H1 (cell line): ENCODE data around the gene BDP1. TPM values are rescaled to one million over a fixed set of nuclear protein-coding genes. Genes with fewer than 3 reads are reported as not detected.

Experiments used
- CTCF ChIA-PET: fragments of 300-600 bp; sonication (Branson Sonifier 250); formaldehyde crosslinking; loops from one replicate; lab custom pipeline; 2021; ENCODE audit not compliant: partially characterized antibody; lab: Charles Lee
- POLR2A ChIA-PET: fragments of 300-600 bp; sonication (Branson Sonifier 250); formaldehyde crosslinking; loops from one replicate; lab custom pipeline; 2021; ENCODE audit warnings: inconsistent platforms; ENCODE audit not compliant: partially characterized antibody; lab: Charles Lee
- DNase-seq, 2 experiments: peaks; one replicate each; pipeline versions ENCODE4 v3.0.0 to v3.0.0-alpha.2; 2010 to 2022; ENCODE audit warnings: low spot score in 2 of 2, low read depth in 1 of 2, mixed read lengths in 1 of 2
- FAIRE-seq: peaks from 2 replicates; lab custom pipeline; 2011; peaks lifted over from hg19 to GRCh38; lab: Jason Lieb, UNC
- H2AFZ ChIP-seq: 2 replicates; pipeline ENCODE4 v1.8.1; 2012; ENCODE audit warnings: low read length, inconsistent platforms
- H2AK5ac ChIP-seq: 2 replicates; pipeline ENCODE4 v1.6.1; 2013; ENCODE audit warnings: low read depth, low read length
- H2BK120ac ChIP-seq: replicated peaks from 2 replicates; pipeline ENCODE3; 2013; ENCODE audit warnings: low read depth, low read length, inconsistent platforms
- H2BK12ac ChIP-seq: 2 replicates; pipeline ENCODE4 v1.6.1; 2013; ENCODE audit warnings: low read depth, low read length
- H2BK15ac ChIP-seq: 2 replicates; pipeline ENCODE4 v1.6.1; 2013; ENCODE audit warnings: low read length
- H2BK20ac ChIP-seq: 2 replicates; pipeline ENCODE4 v1.6.1; 2013; ENCODE audit warnings: low read length
- H2BK5ac ChIP-seq: 2 replicates; pipeline ENCODE4 v1.6.1; 2013; ENCODE audit warnings: low read depth, low read length
- H3K14ac ChIP-seq: 2 replicates; pipeline ENCODE4 v1.6.1; 2013; ENCODE audit warnings: inconsistent platforms; ENCODE audit not compliant: insufficient read length
- H3K18ac ChIP-seq: 2 replicates; pipeline ENCODE4 v1.6.1; 2013; ENCODE audit warnings: low read length; ENCODE audit errors: extremely low read depth
- H3K23ac ChIP-seq: 2 replicates; pipeline ENCODE4 v1.6.1; 2013; ENCODE audit warnings: inconsistent platforms; ENCODE audit not compliant: insufficient read length
- H3K23me2 ChIP-seq: 2 replicates; pipeline ENCODE4 v1.6.1; 2013; ENCODE audit warnings: low read depth, low read length
- H3K27ac ChIP-seq: 2 replicates; pipeline ENCODE4 v1.6.1; 2011; ENCODE audit warnings: low read depth, low read length, inconsistent platforms
- H3K27me3 ChIP-seq, 4 experiments: replicated peaks in 1 of 4; 1 replicate in 1 of 4; 2 replicates in 3 of 4; pipeline versions ENCODE4 v1.6.1 to v1.8.1; 2011 to 2013; ENCODE audit warnings: low read length in 3 of 4, mild to moderate bottlenecking in 3 of 4, inconsistent platforms in 2 of 4, mixed read lengths in 2 of 4, moderate library complexity in 1 of 4; ENCODE audit not compliant: control insufficient read depth in 3 of 4, insufficient read depth in 3 of 4; ENCODE audit errors: extremely low read depth in 1 of 4
- H3K36me3 ChIP-seq, 4 experiments: 2 replicates each; pipeline versions ENCODE4 v1.6.1 to v1.8.1; 2011 to 2013; ENCODE audit warnings: mild to moderate bottlenecking in 4 of 4, low read length in 3 of 4, moderate library complexity in 2 of 4, control low read depth in 1 of 4, inconsistent platforms in 1 of 4; ENCODE audit not compliant: insufficient read depth in 4 of 4, control insufficient read depth in 2 of 4
- H3K4ac ChIP-seq: replicated peaks from 2 replicates; pipeline ENCODE3; 2013; ENCODE audit warnings: low read length, low read depth, mixed read lengths, inconsistent platforms; ENCODE audit not compliant: insufficient read length
- H3K4me1 ChIP-seq, 4 experiments: replicated peaks in 1 of 4; 1 replicate in 1 of 4; 2 replicates in 3 of 4; pipeline versions ENCODE4 v1.6.1 to v1.8.1; 2011 to 2013; ENCODE audit warnings: low read length in 3 of 4, inconsistent platforms in 2 of 4, mixed read lengths in 1 of 4; ENCODE audit not compliant: insufficient read depth in 4 of 4, control insufficient read depth in 3 of 4
- H3K4me2 ChIP-seq, 2 experiments: 2 replicates each; pipeline versions ENCODE4 v1.6.1 to v1.8.1; 2011 to 2013; ENCODE audit warnings: low read depth in 2 of 2, low read length in 2 of 2, control low read depth in 1 of 2, inconsistent platforms in 1 of 2, mild to moderate bottlenecking in 1 of 2; ENCODE audit not compliant: insufficient read depth in 1 of 2
- H3K4me3 ChIP-seq, 4 experiments: fragments of 200-600, 300-600 bp in 1 of 4; sonication (generic), shearing (Covaris generic), sonication (Bioruptor Twin) in 1 of 4; 2 replicates each; pipeline versions ENCODE4 v1.5.1 to v1.8.1; 2011 to 2016; ENCODE audit warnings: low read length in 4 of 4, low read depth in 3 of 4, control low read depth in 2 of 4, inconsistent platforms in 2 of 4, mild to moderate bottlenecking in 2 of 4, mixed read lengths in 1 of 4, moderate library complexity in 1 of 4; ENCODE audit not compliant: insufficient read depth in 2 of 4; ENCODE audit errors: extremely low read depth in 1 of 4
- H3K56ac ChIP-seq: replicated peaks from 2 replicates; pipeline ENCODE3; 2013; ENCODE audit warnings: low read depth, mild to moderate bottlenecking, mixed read lengths, low read length, inconsistent platforms; ENCODE audit not compliant: insufficient read length
- H3K79me1 ChIP-seq: 2 replicates; pipeline ENCODE4 v1.6.1; 2013; ENCODE audit warnings: low read depth, low read length, control low read depth
- H3K79me2 ChIP-seq, 2 experiments: 2 replicates each; pipeline versions ENCODE4 v1.6.1 to v1.8.1; 2012 to 2013; ENCODE audit warnings: low read length in 2 of 2, mild to moderate bottlenecking in 2 of 2, inconsistent platforms in 1 of 2; ENCODE audit not compliant: insufficient read depth in 2 of 2, control insufficient read depth in 1 of 2
- H3K9ac ChIP-seq, 4 experiments: replicated peaks in 1 of 4; 1 replicate in 1 of 4; 2 replicates in 3 of 4; pipeline versions ENCODE4 v1.6.1 to v1.8.1; 2011 to 2013; ENCODE audit warnings: low read depth in 3 of 4, low read length in 3 of 4, control low read depth in 2 of 4, mild to moderate bottlenecking in 2 of 4, moderate library complexity in 2 of 4, inconsistent platforms in 1 of 4; ENCODE audit errors: extremely low read depth in 1 of 4
- H3K9me3 ChIP-seq, 2 experiments: 2 replicates each; pipeline versions ENCODE4 v1.6.1 to v1.8.1; 2012 to 2013; ENCODE audit warnings: mild to moderate bottlenecking in 2 of 2, moderate library complexity in 2 of 2, control low read depth in 1 of 2, inconsistent platforms in 1 of 2, low read depth in 1 of 2, low read length in 1 of 2, mixed read lengths in 1 of 2; ENCODE audit not compliant: insufficient read depth in 2 of 2
- H4K20me1 ChIP-seq, 2 experiments: replicated peaks in 1 of 2; 2 replicates each; pipeline versions ENCODE3 to v1.8.1; 2011 to 2013; ENCODE audit warnings: inconsistent platforms in 2 of 2, low read length in 2 of 2, mild to moderate bottlenecking in 1 of 2; ENCODE audit not compliant: insufficient read depth in 2 of 2, control insufficient read depth in 1 of 2
- H4K5ac ChIP-seq: 2 replicates; pipeline ENCODE4 v1.6.1; 2013; ENCODE audit warnings: low read length, low read depth, mixed read lengths, inconsistent platforms; ENCODE audit not compliant: insufficient read length
- H4K8ac ChIP-seq: 2 replicates; pipeline ENCODE4 v1.8.0; 2013; ENCODE audit warnings: mild to moderate bottlenecking, moderate library complexity, low read length, inconsistent platforms; ENCODE audit not compliant: insufficient read depth; ENCODE audit errors: extremely low read depth
- H4K91ac ChIP-seq: replicated peaks from 2 replicates; pipeline ENCODE3; 2013; ENCODE audit warnings: low read length, mixed read lengths, inconsistent platforms; ENCODE audit not compliant: insufficient read length
- KDM5A ChIP-seq: fragments of 200-600 bp; IDR thresholded peaks from 2 replicates; pipeline ENCODE4 v1.7.1; 2012; ENCODE audit warnings: mild to moderate bottlenecking, low read length, inconsistent platforms, mixed read lengths
- MAFK ChIP-seq: IDR thresholded peaks from 2 replicates; pipeline ENCODE4 v1.6.1; 2012; ENCODE audit warnings: low read depth, mild to moderate bottlenecking, improper control_type of control experiment, low read length
- SAP30 ChIP-seq: fragments of 300-600 bp; sonication (generic); IDR thresholded peaks from 2 replicates; pipeline ENCODE4 v1.7.1; 2012; ENCODE audit warnings: low read length, moderate library complexity, mild to moderate bottlenecking, inconsistent platforms; ENCODE audit not compliant: insufficient read depth, insufficient replicate concordance
- WGBS, 2 experiments: shearing (Covaris generic) in 1 of 2; methylation state at CpG; one replicate each; pipeline versions ENCODE4 v1.1.6 to v1.1.7; 2013 to 2015; ENCODE audit warnings: low lambda C conversion rate in 2 of 2, mixed read lengths in 2 of 2, inconsistent platforms in 1 of 2, low coverage in 1 of 2, missing lambda C conversion rate in 1 of 2; ENCODE audit not compliant: insufficient replicate concordance in 2 of 2, insufficient coverage in 1 of 2, insufficient read length in 1 of 2; ENCODE audit errors: extremely low coverage in 1 of 2, missing lambda C conversion rate in 1 of 2; 5-methylcytosine and 5-hydroxymethylcytosine counted together
- polyA plus RNA-seq, 7 experiments: library from polyadenylated mRNA; depleted of rRNA in 3 of 7; stranded (reverse) in 5 of 7; unstranded in 2 of 7; fragments of >200 nt in 5 of 7; fragments of 200-250 nt in 2 of 7; gene quantifications; 1 replicate in 5 of 7; 2 replicates in 1 of 7; 4 replicates in 1 of 7; pipeline versions ENCODE4 v1.2.1 to v1.2.3, GENCODE V29; 2011 to 2013; ENCODE audit warnings: missing spikeins in 2 of 7, mixed read lengths in 2 of 7
- total RNA-seq: library from RNA; stranded (reverse); fragmentation: NEBNext Ultra II Directional; extraction: Animal tissue kit (Norgen Biotek cat#: 25700); gene quantifications from 2 replicates; pipeline ENCODE4 v1.2.1, GENCODE V29; 2021

The BDP1 gene
- total and polyA plus RNA-seq, 2 of the 8 experiments (the other 6 are each of a cell fraction or from before 2014, with no cell fraction given) = 4.7 to 32.1 TPM

GRCh38 chr5:71569748-71570509 is 114.5 kb downstream of the BDP1 start:
- Histone ChIP-seq H2BK15ac (no peak overlapping the region), H4K91ac (no peak overlapping the region), H2BK12ac (no peak overlapping the region)

More at GRCh38 chr5:71569748-71570509, 114.5 kb downstream of the BDP1 start:
- Histone ChIP-seq H3K4me3 (no peak overlapping the region), H3K4me1 (peaks cover 0 to 6% (median 1%) of the 10 kb centered on the region in 4 experiments; a peak in 2 of 7 replicates), H3K79me1 (no peaks in the 10 kb centered on the region), H2BK20ac (no peak overlapping the region), H2BK120ac (no peak overlapping the region), H3K9me3 (no peaks in the 10 kb centered on the region), H2AFZ (no peak overlapping the region), H3K79me2 (no peaks in the 10 kb centered on the region), H3K9ac (no peak overlapping the region), H3K36me3 (peaks cover 0 to 11% (median 5%) of the 10 kb centered on the region in 4 experiments; a peak in 6 of 8 replicates), H3K23me2 (no peaks in the 10 kb centered on the region), H4K20me1 (no peaks in the 10 kb centered on the region), H3K14ac (no peak overlapping the region), H2AK5ac (no peak overlapping the region), H3K4me2 (no peak overlapping the region), H3K18ac (no peak overlapping the region), H2BK5ac (no peak overlapping the region), H3K56ac (no peak overlapping the region), H3K27ac (no peak overlapping the region), H3K23ac (no peak overlapping the region), H3K27me3 (no peaks in the 10 kb centered on the region), H3K4ac (no peak overlapping the region), H4K8ac (no peak overlapping the region), H4K5ac (no peak overlapping the region)
- FAIRE-seq = no peak
- TF ChIP-seq KDM5A (no peak), MAFK (no peak), SAP30 (no peak)
- DNase-seq = no peak
- ChIA-PET POLR2A (interaction anchor here (0.6 to 0.7 kb wide), 2 partner anchors 13 to 526 kb away, joined by 3 read pairs; no protein-coding TSS in a partner anchor), CTCF (interaction anchor here (1.1 to 1.3 kb wide), 2 partner anchors 13 to 31 kb away, joined by 3 to 4 read pairs; no protein-coding TSS in a partner anchor)
- WGBS, 2 experiments = 88% methylated on average over 5 of the region's 5 CpGs; no CpG with 5 or more reads in 1 of the 2 experiments
